B cell (primary cell): ENCODE results near the gene GNS. TPM values are rescaled to one million over a fixed set of nuclear protein-coding genes. Genes with fewer than 3 reads are reported as not detected.
"Not testable (repeated sequence)": the region's sequence is repeated elsewhere in the genome, so short reads cannot be mapped to it uniquely, and the experiment has no call there.

Source experiments
- ATAC-seq: fragments of 200-7000 bp; cut with Tn5 transposase; one replicate; pipeline ENCODE4 v1.10.0; 2021; ENCODE audit warnings: low read depth, mild to moderate bottlenecking, moderate number of reproducible peaks, moderate library complexity
- CTCF ChIA-PET: fragments of 350-600 bp; sonication (Branson Sonifier 250); formaldehyde crosslinking; loops from one replicate; lab custom pipeline; 2021; ENCODE audit warnings: antibody characterized with exemption, inconsistent platforms; lab: Charles Lee
- POLR2A ChIA-PET: fragments of 350-600 bp; sonication (Branson Sonifier 250); formaldehyde crosslinking; loops from one replicate; lab custom pipeline; 2021; ENCODE audit warnings: antibody characterized with exemption; lab: Charles Lee
- DNase-seq: peaks from one replicate; pipeline ENCODE4 v3.0.0; 2013
- H2AFZ ChIP-seq: 2 replicates; pipeline ENCODE4 v1.6.1; 2012; ENCODE audit warnings: mild to moderate bottlenecking, low read depth, low read length; ENCODE audit not compliant: insufficient read depth, poor library complexity, severe bottlenecking
- H3K27ac ChIP-seq, 2 donors: 1 replicate in 1 of 2; 2 replicates in 1 of 2; pipeline ENCODE4 v1.5.1; 2012 to 2013; ENCODE audit warnings: low read length in 2 of 2, mild to moderate bottlenecking in 2 of 2, moderate library complexity in 1 of 2
- H3K27me3 ChIP-seq, 4 experiments: fragments of 200-600 bp in 1 of 4; sonication (generic) in 1 of 4; replicated peaks in 1 of 4; 1 replicate in 2 of 4; 2 replicates in 2 of 4; pipeline versions ENCODE4 v1.6.1 to v1.7.0; 2013 to 2016; ENCODE audit warnings: low read length in 3 of 4, mild to moderate bottlenecking in 2 of 4, mixed read lengths in 1 of 4, moderate library complexity in 1 of 4; ENCODE audit not compliant: insufficient read depth in 4 of 4, control insufficient read depth in 3 of 4; ENCODE audit errors: control extremely low read depth in 1 of 4
- H3K36me3 ChIP-seq, 2 experiments: replicated peaks in 1 of 2; 1 replicate in 1 of 2; 2 replicates in 1 of 2; pipeline versions ENCODE4 v1.6.1 to v1.7.1; 2013; ENCODE audit warnings: low read length in 1 of 2; ENCODE audit not compliant: insufficient read depth in 2 of 2, control insufficient read depth in 1 of 2; ENCODE audit errors: control extremely low read depth in 1 of 2, extremely low read depth in 1 of 2
- H3K4me1 ChIP-seq, 2 donors: fragments of 200-600 bp in 1 of 2; sonication (generic) in 1 of 2; 1 replicate in 1 of 2; 2 replicates in 1 of 2; pipeline versions ENCODE4 v1.5.1 to v1.6.1; 2013 to 2017; ENCODE audit warnings: low read length in 2 of 2; ENCODE audit not compliant: control insufficient read depth in 2 of 2, insufficient read depth in 2 of 2
- H3K4me2 ChIP-seq: replicated peaks from 2 replicates; pipeline ENCODE3; 2012; ENCODE audit warnings: mild to moderate bottlenecking, low read depth, low read length; ENCODE audit not compliant: poor library complexity, severe bottlenecking
- H3K4me3 ChIP-seq, 5 experiments: fragments of 200-600 bp in 1 of 5; sonication (generic) in 1 of 5; 1 replicate in 3 of 5; 2 replicates in 2 of 5; pipeline versions ENCODE4 v1.5.1 to v1.7.0; 2011 to 2016; ENCODE audit warnings: low read length in 4 of 5, mild to moderate bottlenecking in 4 of 5, low read depth in 2 of 5, control low read depth in 1 of 5, moderate library complexity in 1 of 5; ENCODE audit not compliant: insufficient read depth in 1 of 5; ENCODE audit errors: control extremely low read depth in 1 of 5, extremely low read depth in 1 of 5
- H3K79me2 ChIP-seq: fragments of 200-600 bp; sonication (generic); one replicate; pipeline ENCODE4 v1.6.0; 2016; ENCODE audit warnings: low read length; ENCODE audit not compliant: control insufficient read depth, insufficient read depth
- H3K9ac ChIP-seq: fragments of 200-600 bp; sonication (generic); 2 replicates; pipeline ENCODE4 v1.6.1; 2017; ENCODE audit warnings: mild to moderate bottlenecking, low read length, moderate library complexity
- H3K9me3 ChIP-seq, 3 donors: one replicate each; pipeline versions ENCODE4 v1.6.1 to v1.7.1; 2013; ENCODE audit warnings: low read length in 2 of 3; ENCODE audit not compliant: control insufficient read depth in 2 of 3, insufficient read depth in 1 of 3; ENCODE audit errors: control extremely low read depth in 1 of 3
- H4K20me1 ChIP-seq: 2 replicates; pipeline ENCODE4 v1.6.0; 2012; ENCODE audit warnings: mild to moderate bottlenecking, low read length; ENCODE audit not compliant: insufficient read depth, control insufficient read depth, poor library complexity, severe bottlenecking
- H3K27ac Mint-ChIP-seq: one replicate; pipeline ENCODE4 v1.8.0; 2021; ENCODE audit warnings: mixed read lengths
- H3K27me3 Mint-ChIP-seq: one replicate; pipeline ENCODE4 v1.8.0; 2021; ENCODE audit warnings: mixed read lengths
- H3K4me1 Mint-ChIP-seq: one replicate; pipeline ENCODE4 v1.8.0; 2021; ENCODE audit warnings: mixed read lengths
- H3K4me3 Mint-ChIP-seq: one replicate; pipeline ENCODE4 v1.8.0; 2021; ENCODE audit warnings: mixed read lengths
- H3K9me3 Mint-ChIP-seq: one replicate; pipeline ENCODE4 v1.8.0; 2022; ENCODE audit warnings: mixed read lengths; ENCODE audit not compliant: insufficient read depth
- EZH2 ChIP-seq: IDR thresholded peaks from 2 replicates; pipeline ENCODE4 v1.6.1; 2012; ENCODE audit warnings: borderline replicate concordance, low read depth, mild to moderate bottlenecking, moderate library complexity, low read length; ENCODE audit not compliant: insufficient read depth, poor library complexity, severe bottlenecking
- WGBS: methylation state at CpG from one replicate; pipeline ENCODE4 v1.1.5; 2013; ENCODE audit warnings: missing lambda C conversion rate; ENCODE audit not compliant: insufficient coverage; 5-methylcytosine and 5-hydroxymethylcytosine counted together
- intact Hi-C: fragments of 100-400 bp; cut with micrococcal nuclease; formaldehyde crosslinking; loops from one replicate; pipeline ENCODE4 v1.10.0; 2022
- polyA plus RNA-seq: library from polyadenylated mRNA; depleted of rRNA; stranded (reverse); fragments of >200 nt; gene quantifications from 2 replicates; pipeline ENCODE4 v1.2.3, GENCODE V29; 2012
- total RNA-seq, 2 donors: library from RNA; stranded (reverse); fragments of 120-200 nt in 1 of 2; gene quantifications; 1 replicate in 1 of 2; 2 replicates in 1 of 2; pipeline versions ENCODE4 v1.2.3 to v1.2.4, GENCODE V29; 2013 to 2022
- TF ChIP-seq, protein P1 (sequence below): fragments of 200-600 bp; IDR thresholded peaks from one replicate; pipeline ENCODE4 v1.8.0; 2022; ENCODE audit warnings: antibody characterized with exemption, mild to moderate bottlenecking

The GNS gene
- total and polyA plus RNA-seq, 2 donors (not counting 1 experiment from before 2014, with no cell fraction given) = 7.0 to 26.7 TPM

DNA sequence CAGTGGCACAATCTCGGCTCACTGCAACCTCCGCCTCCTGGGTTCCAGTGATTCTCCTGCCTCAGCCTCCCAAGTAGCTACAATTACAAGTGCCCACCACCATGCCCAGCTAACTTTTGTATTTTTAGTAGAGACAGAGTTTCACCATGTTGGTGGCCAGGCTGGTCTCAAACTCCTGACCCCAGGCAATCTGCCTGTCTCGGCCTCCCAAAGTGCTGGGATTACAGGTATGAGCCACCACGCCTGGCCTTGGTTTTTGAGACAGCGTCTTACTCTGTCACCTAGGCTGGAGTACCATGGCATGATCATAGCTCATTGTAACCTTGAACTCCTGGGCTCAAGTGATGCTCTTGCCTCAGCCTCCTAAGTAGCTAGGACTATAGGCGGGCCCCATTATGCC, 69.0 kb downstream of the GNS start:
- ATAC-seq, H2AFZ ChIP-seq, H3K4me1 ChIP-seq, H3K27me3 Mint-ChIP-seq, H3K27ac Mint-ChIP-seq, H3K9me3 Mint-ChIP-seq, H3K27me3 ChIP-seq, POLR2A ChIA-PET, H3K4me3 Mint-ChIP-seq, intact Hi-C loops, H3K4me3 ChIP-seq, DNase-seq, H3K4me1 Mint-ChIP-seq, H3K4me2 ChIP-seq, H3K9ac ChIP-seq, H3K27ac ChIP-seq, H3K9me3 ChIP-seq: not testable (repeated sequence)
- CTCF ChIA-PET = interaction anchor here (1.4 to 18.0 kb wide), 2 partner anchors 8 to 140 kb away, joined by 4 to 352 read pairs; no protein-coding TSS in a partner anchor
- Histone ChIP-seq H4K20me1 (peaks cover 24% of the 10 kb centered on the region), H3K79me2 (peaks cover 65% of the 10 kb centered on the region), H3K36me3 (peaks cover 20 to 71% of the 10 kb centered on the region in 2 experiments)
- 97% methylated on average over 4 of the region's 6 CpGs for WGBS

DNA sequence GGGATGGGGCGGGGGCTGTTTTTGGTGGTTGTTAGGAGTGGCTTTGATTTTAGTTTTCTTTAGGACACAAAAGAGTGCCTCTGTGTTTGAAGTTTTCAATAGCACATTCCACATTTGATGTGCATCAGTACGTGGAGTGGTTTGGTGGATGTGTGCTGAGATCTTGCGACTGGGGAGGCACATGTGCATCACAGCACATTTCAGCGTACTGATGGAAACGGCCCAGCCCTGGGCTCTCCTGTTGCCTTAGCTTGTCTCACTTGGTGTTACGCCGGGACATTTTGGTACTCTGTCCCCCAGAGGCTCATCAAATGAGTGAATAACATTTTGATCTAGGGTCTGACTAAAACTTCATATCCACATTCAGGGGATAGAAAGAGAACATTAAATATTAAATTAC, 70.5 kb downstream of the GNS start:
- Histone ChIP-seq H3K27ac (no peak overlapping the region), H2AFZ (no peak overlapping the region), H3K4me2 (no peak overlapping the region), H3K4me1 (peaks cover 0 to under 1% of the 10 kb centered on the region in 2 donors), H3K9ac (no peak overlapping the region), H3K27me3 (no peaks in the 10 kb centered on the region), H3K9me3 (no peaks in the 10 kb centered on the region), H4K20me1 (peaks cover 19% of the 10 kb centered on the region), H3K36me3 (peaks cover 18 to 64% of the 10 kb centered on the region in 2 experiments), H3K4me3 (no peak overlapping the region), H3K79me2 (peaks cover 73% of the 10 kb centered on the region)
- Mint-ChIP-seq H3K27me3 (no peaks in the 10 kb centered on the region), H3K4me1 (peaks cover 12% of the 10 kb centered on the region), H3K27ac (no peak overlapping the region), H3K4me3 (no peak overlapping the region), H3K9me3 (no peaks in the 10 kb centered on the region)
- DNase-seq (no peak), ATAC-seq (no peak)
- no peak for TF ChIP-seq EZH2
- TF ChIP-seq, protein P1, sequence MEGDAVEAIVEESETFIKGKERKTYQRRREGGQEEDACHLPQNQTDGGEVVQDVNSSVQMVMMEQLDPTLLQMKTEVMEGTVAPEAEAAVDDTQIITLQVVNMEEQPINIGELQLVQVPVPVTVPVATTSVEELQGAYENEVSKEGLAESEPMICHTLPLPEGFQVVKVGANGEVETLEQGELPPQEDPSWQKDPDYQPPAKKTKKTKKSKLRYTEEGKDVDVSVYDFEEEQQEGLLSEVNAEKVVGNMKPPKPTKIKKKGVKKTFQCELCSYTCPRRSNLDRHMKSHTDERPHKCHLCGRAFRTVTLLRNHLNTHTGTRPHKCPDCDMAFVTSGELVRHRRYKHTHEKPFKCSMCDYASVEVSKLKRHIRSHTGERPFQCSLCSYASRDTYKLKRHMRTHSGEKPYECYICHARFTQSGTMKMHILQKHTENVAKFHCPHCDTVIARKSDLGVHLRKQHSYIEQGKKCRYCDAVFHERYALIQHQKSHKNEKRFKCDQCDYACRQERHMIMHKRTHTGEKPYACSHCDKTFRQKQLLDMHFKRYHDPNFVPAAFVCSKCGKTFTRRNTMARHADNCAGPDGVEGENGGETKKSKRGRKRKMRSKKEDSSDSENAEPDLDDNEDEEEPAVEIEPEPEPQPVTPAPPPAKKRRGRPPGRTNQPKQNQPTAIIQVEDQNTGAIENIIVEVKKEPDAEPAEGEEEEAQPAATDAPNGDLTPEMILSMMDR = no peak
- intact Hi-C loops = no loop called here
- WGBS = 93% methylated on average over 5 of the region's 7 CpGs
- POLR2A ChIA-PET = no interaction called here
- CTCF ChIA-PET = interaction anchor here (1.4 to 18.0 kb wide), 2 partner anchors 9 to 139 kb away, joined by 4 to 352 read pairs; no protein-coding TSS in a partner anchor
